HEK293 (cell line): ENCODE data around the gene TOMM6.
A peak's percentile ranks its signal among the peaks of the same experiment; 100 is the strongest.

Source experiments
- CTCF ChIA-PET: fragments of 350-600 bp; formaldehyde crosslinking; extraction: SDS; loops from one replicate; lab custom pipeline; 2021; ENCODE audit warnings: antibody characterized with exemption; lab: Yijun Ruan, JAX
- POLR2A ChIA-PET: fragments of 300-600 bp; formaldehyde crosslinking; extraction: SDS; loops from one replicate; lab custom pipeline; 2020; ENCODE audit warnings: antibody characterized with exemption, inconsistent platforms; lab: Yijun Ruan, JAX
- H3K27ac ChIP-seq: fragments of 200-500 bp; sonication (Bioruptor generic); 2 replicates; pipeline ENCODE4 v1.5.1; 2014; ENCODE audit warnings: low read depth, low read length, control low read depth, inconsistent platforms; ENCODE audit errors: extremely low read depth
- H3K36me3 ChIP-seq, 2 experiments: fragments of 200-500 bp in 1 of 2; sonication (Bioruptor generic) in 1 of 2; 1 replicate in 1 of 2; 2 replicates in 1 of 2; pipeline ENCODE4 v1.5.1; 2014 to 2017; ENCODE audit warnings: inconsistent platforms in 2 of 2, low read length in 2 of 2; ENCODE audit not compliant: control insufficient read depth in 2 of 2, insufficient read depth in 1 of 2
- H3K4me1 ChIP-seq: fragments of 200-500 bp; sonication (Bioruptor generic); 2 replicates; pipeline ENCODE4 v1.5.1; 2014; ENCODE audit warnings: mild to moderate bottlenecking, low read length, inconsistent platforms; ENCODE audit not compliant: control insufficient read depth, insufficient read depth
- H3K4me3 ChIP-seq: 2 replicates; pipeline ENCODE4 v1.5.1; 2011; ENCODE audit warnings: low read depth, mild to moderate bottlenecking, control low read depth, low read length, moderate library complexity
- H3K9me3 ChIP-seq: fragments of 200-500 bp; sonication (Bioruptor generic); 2 replicates; pipeline ENCODE4 v1.5.1; 2014; ENCODE audit warnings: low read depth, low read length, inconsistent platforms; ENCODE audit not compliant: control insufficient read depth, insufficient read depth
- EGR2 ChIP-seq: fragments of 450-650 bp; formaldehyde crosslinking; IDR thresholded peaks from 2 replicates; pipeline ENCODE4 v1.5.1; 2016; ENCODE audit warnings: low read depth, missing biosample characterization, missing genetic modification characterization
- GFI1B ChIP-seq: fragments of 450-650 bp; formaldehyde crosslinking; IDR thresholded peaks from 2 replicates; pipeline ENCODE4 v1.5.1; 2016; ENCODE audit warnings: missing biosample characterization, missing genetic modification characterization
- HOXC10 ChIP-seq: sonication (generic); formaldehyde crosslinking; IDR thresholded peaks from 2 replicates; pipeline ENCODE4 v1.8.1; 2023; ENCODE audit warnings: mild to moderate bottlenecking, missing genetic modification reagents
- KLF7 ChIP-seq: fragments of 450-650 bp; formaldehyde crosslinking; IDR thresholded peaks from 2 replicates; pipeline ENCODE4 v1.5.1; 2016; ENCODE audit warnings: missing biosample characterization, missing genetic modification characterization, borderline replicate concordance
- KLF8 ChIP-seq: fragments of 450-650 bp; formaldehyde crosslinking; IDR thresholded peaks from 2 replicates; pipeline ENCODE4 v1.5.1; 2016; ENCODE audit warnings: missing biosample characterization, missing genetic modification characterization
- ZBTB1 ChIP-seq: fragments of 450-650 bp; formaldehyde crosslinking; IDR thresholded peaks from 2 replicates; pipeline ENCODE4 v1.5.1; 2016; ENCODE audit warnings: missing biosample characterization, missing genetic modification characterization
- ZBTB10 ChIP-seq: fragments of 450-650 bp; formaldehyde crosslinking; IDR thresholded peaks from 2 replicates; pipeline ENCODE4 v1.5.1; 2016; ENCODE audit warnings: missing biosample characterization, missing genetic modification characterization
- ZBTB20 ChIP-seq: fragments of 450-650 bp; formaldehyde crosslinking; IDR thresholded peaks from 2 replicates; pipeline ENCODE4 v1.5.1; 2016; ENCODE audit warnings: missing biosample characterization, missing genetic modification characterization
- ZEB2 ChIP-seq: fragments of 450-650 bp; formaldehyde crosslinking; IDR thresholded peaks from 2 replicates; pipeline ENCODE4 v1.5.1; 2016; ENCODE audit warnings: missing biosample characterization, missing genetic modification characterization
- ZNF10 ChIP-seq: fragments of 450-650 bp; formaldehyde crosslinking; IDR thresholded peaks from 2 replicates; pipeline ENCODE4 v1.5.1; 2017; ENCODE audit warnings: missing biosample characterization, missing genetic modification characterization
- ZNF112 ChIP-seq: fragments of 450-650 bp; formaldehyde crosslinking; IDR thresholded peaks from 2 replicates; pipeline ENCODE4 v1.5.0; 2017; ENCODE audit warnings: missing biosample characterization, missing genetic modification characterization
- ZNF121 ChIP-seq: fragments of 450-650 bp; formaldehyde crosslinking; IDR thresholded peaks from 2 replicates; pipeline ENCODE4 v1.5.1; 2016; ENCODE audit warnings: missing biosample characterization, missing genetic modification characterization
- ZNF140 ChIP-seq: fragments of 450-650 bp; formaldehyde crosslinking; IDR thresholded peaks from 2 replicates; pipeline ENCODE4 v1.5.1; 2016; ENCODE audit warnings: missing biosample characterization, missing genetic modification characterization
- ZNF155 ChIP-seq: fragments of 450-650 bp; formaldehyde crosslinking; IDR thresholded peaks from 2 replicates; pipeline ENCODE4 v1.5.1; 2016; ENCODE audit warnings: missing biosample characterization, missing genetic modification characterization
- ZNF26 ChIP-seq: fragments of 450-650 bp; formaldehyde crosslinking; IDR thresholded peaks from 2 replicates; pipeline ENCODE4 v1.5.1; 2016; ENCODE audit warnings: missing biosample characterization, missing genetic modification characterization
- ZNF335 ChIP-seq: fragments of 450-650 bp; formaldehyde crosslinking; conservative IDR thresholded peaks from 2 replicates; pipeline ENCODE4 v1.5.1; 2016; ENCODE audit warnings: missing biosample characterization, missing genetic modification characterization
- ZNF521 ChIP-seq: fragments of 450-650 bp; formaldehyde crosslinking; IDR thresholded peaks from 2 replicates; pipeline ENCODE4 v1.5.1; 2017; ENCODE audit warnings: missing biosample characterization, mild to moderate bottlenecking, missing genetic modification characterization
- ZNF561 ChIP-seq: fragments of 450-650 bp; IDR thresholded peaks from 2 replicates; pipeline ENCODE4 v1.5.1; 2018; ENCODE audit warnings: missing biosample characterization, missing genetic modification characterization, borderline replicate concordance
- ZNF610 ChIP-seq: fragments of 450-650 bp; formaldehyde crosslinking; IDR thresholded peaks from 2 replicates; pipeline ENCODE4 v1.5.1; 2016; ENCODE audit warnings: missing biosample characterization, missing genetic modification characterization, borderline replicate concordance
- ZNF623 ChIP-seq: fragments of 450-650 bp; formaldehyde crosslinking; IDR thresholded peaks from 2 replicates; pipeline ENCODE4 v1.5.1; 2016; ENCODE audit warnings: missing biosample characterization, missing genetic modification characterization
- ZNF626 ChIP-seq: fragments of 450-650 bp; sonication (Bioruptor Pico); formaldehyde crosslinking; IDR thresholded peaks from 2 replicates; pipeline ENCODE4 v1.5.1; 2018; ENCODE audit warnings: missing biosample characterization, missing genetic modification characterization, inconsistent platforms
- ZNF629 ChIP-seq: fragments of 450-650 bp; formaldehyde crosslinking; IDR thresholded peaks from 2 replicates; pipeline ENCODE4 v1.5.1; 2017; ENCODE audit warnings: missing biosample characterization, missing genetic modification characterization
- ZNF707 ChIP-seq: fragments of 450-650 bp; formaldehyde crosslinking; IDR thresholded peaks from 2 replicates; pipeline ENCODE4 v1.5.1; 2016; ENCODE audit warnings: missing biosample characterization, missing genetic modification characterization
- ZNF843 ChIP-seq: fragments of 450-650 bp; formaldehyde crosslinking; IDR thresholded peaks from 2 replicates; pipeline ENCODE4 v1.5.1; 2016; ENCODE audit warnings: missing biosample characterization, missing genetic modification characterization
- ZSCAN30 ChIP-seq: fragments of 450-650 bp; IDR thresholded peaks from 2 replicates; pipeline ENCODE4 v1.5.1; 2018; ENCODE audit warnings: missing biosample characterization, mild to moderate bottlenecking, missing genetic modification characterization, moderate library complexity
- ZXDB ChIP-seq: fragments of 450-650 bp; formaldehyde crosslinking; IDR thresholded peaks from 2 replicates; pipeline ENCODE4 v1.5.1; 2016; ENCODE audit warnings: missing biosample characterization, missing genetic modification characterization

The TOMM6 gene

GRCh38 chr6:41778895-41779294, 8.6 kb upstream of the TOMM6 start:
- TF ChIP-seq ZNF626 (tag by site-specific recombination), result no peak
- no peak for TF ChIP-seq ZNF26 (tag by site-specific recombination)
- no peak for TF ChIP-seq ZNF140 (tag by site-specific recombination)
- peak; percentile 28; the same call in 1 of the 2 replicates for TF ChIP-seq ZNF335 (tag by site-specific recombination)
- TF ChIP-seq KLF8 (tag by site-specific recombination), result no peak
- no peak overlapping the region for H3K27ac ChIP-seq
- peak overlapping the region; percentile 59; the same call in 1 of the 2 replicates for H3K4me3 ChIP-seq
- H3K36me3 ChIP-seq, result peaks cover 4 to 26% of the 10 kb centered on the region in 2 experiments; a peak in 2 of 3 replicates
- H3K4me1 ChIP-seq, result peaks cover 6% of the 10 kb centered on the region
- ChIA-PET POLR2A (interaction anchor here (0.9 kb wide), 1 partner anchor 8 kb away, joined by 4 read pairs; no protein-coding TSS in a partner anchor), CTCF (interaction anchor here (0.6 to 5.3 kb wide), 14 partner anchors 8 to 411 kb away, joined by 3 to 73 read pairs (median 4); partner anchors contain the start of genes BYSL, MED20, TFEB and TOMM6)
- no peaks in the 10 kb centered on the region for H3K9me3 ChIP-seq

- TF ChIP-seq ZNF112 (tag by site-specific recombination) (no peak), ZBTB10 (tag by site-specific recombination) (peak; percentile 60; the same call in 1 of the 2 replicates), ZBTB20 (peak; percentile 29; the same call in 1 of the 2 replicates), EGR2 (tag by site-specific recombination) (0 out of 2 replicates have a peak, but pooled peaks have one; percentile 12), ZNF121 (no peak), HOXC10 (0 out of 2 replicates have a peak, but pooled peaks have one; percentile 34)
- H3K4me3 ChIP-seq, result peak overlapping the region; percentile 59
- ChIA-PET CTCF (interaction anchor here (0.9 to 10.9 kb wide), 2 partner anchors 46 to 265 kb away, joined by 3 to 192 read pairs; no protein-coding TSS in a partner anchor), POLR2A (interaction anchor here (1.0 kb wide), 1 partner anchor 45 kb away, joined by 6 read pairs; no protein-coding TSS in a partner anchor)
- no peak overlapping the region; the same call in 1 of the 2 replicates for H3K27ac ChIP-seq
- H3K36me3 ChIP-seq, result peaks cover 4 to 27% of the 10 kb centered on the region in 2 experiments; a peak in 1 of 3 replicates
- H3K4me1 ChIP-seq, result peaks cover 6% of the 10 kb centered on the region
- H3K9me3 ChIP-seq, result no peaks in the 10 kb centered on the region
These were observed 8.2 kb upstream of the TOMM6 start for GRCh38 chr6:41779336-41779735.

GRCh38 chr6:41779788-41780550, 7.5 kb upstream of the TOMM6 start, which contains the start of gene FRS3:
Gene FRS3, minus strand, starts transcription at chr6:41779900. Its CDS starts 2,913 bp downstream, at chr6:41776987.
- ChIA-PET POLR2A (interaction anchor here (1.0 kb wide), 1 partner anchor 46 kb away, joined by 6 read pairs; no protein-coding TSS in a partner anchor), CTCF (interaction anchor here (0.6 to 10.9 kb wide), 5 partner anchors 47 to 331 kb away, joined by 3 to 192 read pairs (median 3); no protein-coding TSS in a partner anchor)
- peaks cover 4 to 21% of the 10 kb centered on the region in 2 experiments; a peak in 1 of 3 replicates for H3K36me3 ChIP-seq
- peaks cover 6% of the 10 kb centered on the region for H3K4me1 ChIP-seq
- no peaks in the 10 kb centered on the region for H3K9me3 ChIP-seq
- H3K27ac ChIP-seq, result peak within 1 kb of the TSS; percentile 52; the same call in 1 of the 2 replicates
- H3K4me3 ChIP-seq, result peak within 1 kb of the TSS; percentile 59
- TF ChIP-seq ZBTB1 (tag by site-specific recombination) (no peak), ZXDB (tag by site-specific recombination) (peak; percentile 41; the same call in 1 of the 2 replicates), ZNF521 (no peak), ZEB2 (peak; percentile 79), ZNF843 (peak; percentile 75), ZNF629 (peak; percentile 74; the same call in 1 of the 2 replicates), ZSCAN30 (tag by site-specific recombination) (peak; percentile 96), ZNF155 (tag by site-specific recombination) (no peak), ZNF707 (tag by site-specific recombination) (no peak), ZNF561 (tag by site-specific recombination) (0 out of 2 replicates have a peak, but pooled peaks have one; percentile 73), KLF7 (tag by site-specific recombination) (peak; percentile 63; the same call in 1 of the 2 replicates), ZNF623 (no peak), ZNF610 (tag by site-specific recombination) (no peak; the same call in 1 of the 2 replicates), GFI1B (no peak), ZNF10 (tag by site-specific recombination) (no peak; the same call in 1 of the 2 replicates)
